Adrenal gland (tissue), 12 donors: Measurements from ENCODE around the gene PPP1R37. TPM values are rescaled to one million over a fixed set of nuclear protein-coding genes. Genes with fewer than 3 reads are reported as not detected.

Experiments used
- DNase-seq, 7 donors: peaks; one replicate each; pipeline ENCODE4 v3.0.0-alpha.2; 2019 to 2020
- H3K27ac ChIP-seq, 5 donors: fragments of 200-600 bp; sonication (generic) in 4 of 5; 1 replicate in 3 of 5; 2 replicates in 2 of 5; pipeline versions ENCODE4 v1.5.1 to v1.8.0; 2016 to 2020; ENCODE audit warnings: mild to moderate bottlenecking in 1 of 5
- H3K27me3 ChIP-seq: fragments of 200-600 bp; 2 replicates; pipeline ENCODE4 v1.8.0; 2021
- H3K36me3 ChIP-seq, 2 donors: fragments of 200-600 bp; replicated peaks in 1 of 2; 1 replicate in 1 of 2; 2 replicates in 1 of 2; pipeline versions ENCODE4 v1.5.1 to v1.8.0; 2018 to 2022
- H3K4me1 ChIP-seq, 2 donors: fragments of 200-600 bp; replicated peaks in 1 of 2; 1 replicate in 1 of 2; 2 replicates in 1 of 2; pipeline versions ENCODE4 v1.5.1 to v1.8.0; 2018 to 2021
- H3K4me3 ChIP-seq, 4 donors: fragments of 200-600 bp; sonication (generic) in 3 of 4; one replicate each; pipeline ENCODE4 v1.5.1; 2016 to 2018
- H3K9me3 ChIP-seq, 3 donors: fragments of 200-600 bp; sonication (generic) in 1 of 3; replicated peaks in 1 of 3; 1 replicate in 2 of 3; 2 replicates in 1 of 3; pipeline versions ENCODE4 v1.5.1 to v1.8.0; 2016 to 2021
- CTCF ChIP-seq, 6 experiments: fragments of 450-650 bp in 4 of 6; fragments of 200-600 bp in 2 of 6; sonication (generic) in 1 of 6; IDR thresholded peaks; 1 replicate in 5 of 6; 2 replicates in 1 of 6; pipeline versions ENCODE4 v1.5.1 to v1.8.0; 2016 to 2021; ENCODE audit warnings: antibody characterized with exemption in 6 of 6, mild to moderate bottlenecking in 2 of 6, moderate library complexity in 1 of 6
- POLR2A ChIP-seq, 2 donors: fragments of 450-650 bp; IDR thresholded peaks; one replicate each; pipeline ENCODE4 v1.6.1; 2017; ENCODE audit warnings: antibody characterized with exemption in 2 of 2, mild to moderate bottlenecking in 2 of 2, moderate library complexity in 1 of 2
- WGBS, 4 donors: extraction: QIAGEN DNeasy Blood & Tissue Kit in 2 of 4; methylation state at CpG; one replicate each; pipeline versions ENCODE4 v1.1.5 to v1.1.7; 2013 to 2017; 5-methylcytosine and 5-hydroxymethylcytosine counted together
- intact Hi-C, 2 donors: fragments of 100-400 bp; cut with DNase I; formaldehyde crosslinking; loops; one replicate each; pipeline versions ENCODE4 v1.14.1 to v1.15.0; 2022 to 2023
- polyA plus RNA-seq, 3 donors: library from polyadenylated mRNA; stranded (reverse); fragments of 200-250 nt in 2 of 3; fragments of 350-450 nt in 1 of 3; fragmentation: Illumina TruSeq in 1 of 3; extraction: RNeasy Lipid Tissue Mini Kit (QIAGEN cat#74804) in 1 of 3; gene quantifications; one replicate each; pipeline ENCODE4 v1.2.3, GENCODE V29; 2013 to 2014
- total RNA-seq, 9 donors: library from RNA; depleted of rRNA in 4 of 9; stranded (reverse); fragments of >200 nt in 4 of 9; fragments of 120-200 nt in 1 of 9; fragmentation: NEBNext Ultra II Directional in 1 of 9; extraction: Animal tissue kit (Norgen Biotek cat#: 25700) in 1 of 9; gene quantifications; one replicate each; pipeline versions ENCODE4 v1.1.0 to v1.2.4, GENCODE V29; 2013 to 2023
- donor health status: healthy with polysubstance abuse.
- donor health status: Bipolar disorder and iron deficiency.
- donor health status: DM: yes; HTN: yes; CAD: no.
- donor health status: DM: no; HTN: no; CAD: no.
- donor health status: DM: no; HTN: no; CAD: no.
- donor health status: DM: yes; HTN: yes; CAD: no.

PPP1R37 gene
- total and polyA plus RNA-seq, 12 donors: 16.4 to 244 (median 51.8) TPM

- H3K27me3 ChIP-seq: no peaks in the 10 kb centered on the region
- H3K4me3 ChIP-seq: peak overlapping the region in 1 of 4 donors; percentile 28
- peak; percentile 73 to 91 (median 88) for DNase-seq
- TF ChIP-seq CTCF (IDR thresholded peaks at IDR 0.05) (no peak), POLR2A (IDR thresholded peaks at IDR 0.05) (peak; percentile 39 to 90)
- H3K36me3 ChIP-seq: no peaks in the 10 kb centered on the region
- H3K9me3 ChIP-seq: no peaks in the 10 kb centered on the region
- intact Hi-C loops: no loop called here
- 31 to 58% (median 45%) methylated on average over 16 to 25 of the region's 25 CpGs for WGBS, 4 donors
- peak overlapping the region; percentile 82 to 99 (median 97) for H3K27ac ChIP-seq
- peaks cover 70 to 96% of the 10 kb centered on the region in 2 donors for H3K4me1 ChIP-seq
Observed at GRCh38 chr19:45099467-45100191, 6.7 kb downstream of the PPP1R37 start.

- WGBS, 4 donors: 40 to 58% (median 50%) methylated on average over 2 to 3 of the region's 3 CpGs
- TF ChIP-seq CTCF (IDR thresholded peaks at IDR 0.05) (no peak), POLR2A (IDR thresholded peaks at IDR 0.05) (no peak)
- Histone ChIP-seq H3K9me3 (no peaks in the 10 kb centered on the region), H3K4me3 (peak overlapping the region in 1 of 4 donors; percentile 28), H3K4me1 (peaks cover 64 to 95% of the 10 kb centered on the region in 2 donors), H3K36me3 (no peaks in the 10 kb centered on the region), H3K27ac (peak overlapping the region; percentile 82 to 99 (median 97)), H3K27me3 (no peaks in the 10 kb centered on the region)
- intact Hi-C loops: no loop called here
- DNase-seq: peak in 4 of 7 donors; percentile 42 to 52 (median 47)
Observed at GRCh38 chr19:45100201-45100600, 7.2 kb downstream of the PPP1R37 start.

- H3K27me3 ChIP-seq: no peaks in the 10 kb centered on the region
- no peaks in the 10 kb centered on the region for H3K36me3 ChIP-seq
- no peaks in the 10 kb centered on the region for H3K9me3 ChIP-seq
- H3K27ac ChIP-seq: peak overlapping the region; percentile 82 to 99 (median 97)
- no peak for TF ChIP-seq POLR2A (IDR thresholded peaks at IDR 0.05)
- TF ChIP-seq CTCF (IDR thresholded peaks at IDR 0.05): no peak
- peaks cover 61 to 90% of the 10 kb centered on the region in 2 donors for H3K4me1 ChIP-seq
- DNase-seq: peak in 3 of 7 donors; percentile 47 to 66 (median 62)
- H3K4me3 ChIP-seq: no peak overlapping the region
- WGBS, 4 donors: 52 to 73% (median 60%) methylated on average over 8 of the region's 8 CpGs
- intact Hi-C loops: no loop called here
Observed at GRCh38 chr19:45100846-45101252, 7.9 kb downstream of the PPP1R37 start.

- peak in 4 of 7 donors; percentile 55 to 68 (median 66) for DNase-seq
- Histone ChIP-seq H3K4me3 (no peak overlapping the region), H3K9me3 (no peaks in the 10 kb centered on the region), H3K4me1 (peaks cover 57 to 81% of the 10 kb centered on the region in 2 donors), H3K27me3 (no peaks in the 10 kb centered on the region), H3K27ac (peak overlapping the region in 4 of 5 donors; percentile 96 to 99 (median 98)), H3K36me3 (no peaks in the 10 kb centered on the region)
- peak in 1 of 2 donors; percentile 32 for TF ChIP-seq POLR2A (IDR thresholded peaks at IDR 0.05)
- TF ChIP-seq CTCF (IDR thresholded peaks at IDR 0.05): no peak
- WGBS, 4 donors: 44 to 58% (median 46%) methylated on average over 8 of the region's 8 CpGs
- intact Hi-C loops: no loop called here
Observed at GRCh38 chr19:45101806-45102205, 8.8 kb downstream of the PPP1R37 start.
